HG03066 (cell line): ENCODE data around the gene GCLM.
A peak's percentile ranks its signal among the peaks of the same experiment; 100 is the strongest.
"Not testable (repeated sequence)": the region's sequence is repeated elsewhere in the genome, so short reads cannot be mapped to it uniquely, and the experiment has no call there.

Source experiments
- ATAC-seq: cut with Tn5 transposase; IDR thresholded peaks from one replicate; pipeline ENCODE4 v1.9.1; 2021; ENCODE audit warnings: low read depth; ENCODE audit not compliant: unreplicated experiment

Gene GCLM

GRCh38 chr1:93899543-93900207 is 9.6 kb downstream of the GCLM start:
- ATAC-seq, result no peak

- no peak for ATAC-seq
Measured at GRCh38 chr1:93888900-93889299, 20.3 kb downstream of the GCLM start.

- no peak for ATAC-seq
Measured at GRCh38 chr1:93882269-93882668, 27.0 kb downstream of the GCLM start.

GRCh38 chr1:93880731-93881130 is 28.5 kb downstream of the GCLM start:
- ATAC-seq, result no peak

- ATAC-seq, result peak; percentile 96
Measured at GRCh38 chr1:93878889-93879586, 30.2 kb downstream of the GCLM start, which contains the start of gene DNTTIP2. Gene DNTTIP2, minus strand, starts transcription at chr1:93879206. Its CDS starts 58 bp downstream, at chr1:93879148.

GRCh38 chr1:93878501-93878888 is 30.7 kb downstream of the GCLM start:
- ATAC-seq, result peak; percentile 57

GRCh38 chr1:93877529-93877928 is 31.7 kb downstream of the GCLM start:
- ATAC-seq, result no peak

- no peak for ATAC-seq
Measured at GRCh38 chr1:93876244-93876643, 33.0 kb downstream of the GCLM start.

GRCh38 chr1:93874025-93874651 is 35.1 kb downstream of the GCLM start:
- ATAC-seq, result no peak

GRCh38 chr1:93871366-93871765 is 37.9 kb downstream of the GCLM start:
- no peak for ATAC-seq

GRCh38 chr1:93869653-93870052 is 39.6 kb downstream of the GCLM start:
- ATAC-seq, result no peak

GRCh38 chr1:93868492-93868891 is 40.7 kb downstream of the GCLM start:
- not testable (repeated sequence) for ATAC-seq

GRCh38 chr1:93865253-93865652 is 44.0 kb downstream of the GCLM start:
- ATAC-seq, result no peak

- ATAC-seq, result no peak
Measured at GRCh38 chr1:93864175-93864574, 45.1 kb downstream of the GCLM start.

GRCh38 chr1:93857653-93858052 is 51.6 kb downstream of the GCLM start:
- ATAC-seq, result not testable (repeated sequence)

GRCh38 chr1:93855983-93856382 is 53.2 kb downstream of the GCLM start:
- not testable (repeated sequence) for ATAC-seq

- no peak for ATAC-seq
Measured at GRCh38 chr1:93853940-93854339, 55.3 kb downstream of the GCLM start.

GRCh38 chr1:93851878-93852277 is 57.4 kb downstream of the GCLM start:
- no peak for ATAC-seq

GRCh38 chr1:93851327-93851712 is 57.9 kb downstream of the GCLM start:
- ATAC-seq, result no peak

GRCh38 chr1:93850687-93851326 is 58.4 kb downstream of the GCLM start:
- ATAC-seq, result not testable (repeated sequence)

- no peak for ATAC-seq
Measured at GRCh38 chr1:93848350-93848883, 60.8 kb downstream of the GCLM start.
